ENCODE measurements around the gene IRAK2.

The IRAK2 gene

DNA sequence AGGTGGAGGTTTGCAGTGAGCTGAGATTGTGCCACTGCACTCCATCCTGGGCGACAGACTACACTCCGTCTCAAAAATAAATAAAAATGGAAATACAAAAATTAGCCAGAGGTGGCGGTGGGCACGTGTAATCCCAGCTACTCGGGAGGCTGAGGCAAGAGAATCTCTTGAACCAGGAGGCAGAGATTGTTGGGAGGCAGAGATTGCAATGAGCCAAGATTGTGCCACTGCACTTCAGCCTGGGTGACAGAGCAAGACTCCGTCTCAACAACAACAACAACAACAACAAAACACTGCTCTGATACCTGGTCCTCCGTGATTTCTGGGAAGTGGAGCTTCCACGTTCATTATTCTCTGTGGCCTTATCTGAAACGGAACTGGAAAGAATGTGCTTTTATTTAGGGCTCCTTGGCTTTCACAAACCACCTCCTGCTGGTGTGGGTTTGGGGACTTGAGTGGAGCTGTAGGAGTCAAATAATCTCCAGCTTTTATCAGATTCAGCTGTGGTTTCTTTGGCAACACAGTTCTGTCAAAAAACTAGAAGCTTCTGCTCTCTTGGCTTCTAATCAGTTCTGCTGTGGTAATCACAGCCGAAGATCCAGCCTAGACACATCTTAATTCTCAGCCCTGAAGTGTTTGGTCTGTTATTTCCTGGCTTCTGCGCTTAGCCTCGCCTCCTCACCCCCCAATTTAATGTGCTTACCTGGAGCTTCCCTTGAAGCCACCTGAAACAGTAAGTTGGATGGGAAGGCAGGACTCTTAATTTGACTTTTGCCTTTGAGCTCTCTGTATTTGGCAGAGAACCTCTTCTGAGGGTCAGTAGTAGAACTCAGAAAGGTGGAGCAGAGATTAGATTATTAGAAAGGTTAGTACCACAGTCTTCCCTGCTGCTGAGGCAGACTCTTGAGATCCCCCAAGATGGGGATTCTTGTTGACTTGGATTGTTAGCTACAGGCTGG is 21.4 kb downstream of the IRAK2 start:
- Histone ChIP-seq H3K9ac (ENCODE audit: low read length) (peak overlapping the region; percentile 1; the same call in 1 of the 2 replicates), H3K36me3 (ENCODE audit: insufficient read depth, low read length) (peaks cover 26% of the 10 kb centered on the region; the same call in 1 of the 2 replicates), H3K79me2 (ENCODE audit: insufficient read depth, low read length) (no peaks in the 10 kb centered on the region), H3K4me3 (ENCODE audit: low read depth, low read length, poor library complexity, severe bottlenecking) (no peak overlapping the region), H4K20me1 (ENCODE audit: insufficient read depth, low read length) (no peaks in the 10 kb centered on the region), H3K9me3 (ENCODE audit: low read length) (no peaks in the 10 kb centered on the region), H2AFZ (ENCODE audit: low read length) (no peak overlapping the region), H3K9me2 (ENCODE audit: low read depth, low read length) (no peaks in the 10 kb centered on the region), H3K27ac (ENCODE audit: low read depth, low read length, poor library complexity, severe bottlenecking) (peak overlapping the region; percentile 68), H3K4me2 (ENCODE audit: low read length) (peak overlapping the region; percentile 10; the same call in 1 of the 2 replicates), H3K27me3 (ENCODE audit: insufficient read depth, low read length) (no peaks in the 10 kb centered on the region), H3K4me1 (ENCODE audit: insufficient read depth, low read length, severe bottlenecking) (peaks cover 63% of the 10 kb centered on the region), H3F3A (ENCODE audit: insufficient read depth, low read length) (no peaks in the 10 kb centered on the region)
- TF ChIP-seq EZH2 (IDR thresholded peaks at IDR 0.05; ENCODE audit: borderline replicate concordance, low read length), result no peak
- TF ChIP-seq, protein P1, sequence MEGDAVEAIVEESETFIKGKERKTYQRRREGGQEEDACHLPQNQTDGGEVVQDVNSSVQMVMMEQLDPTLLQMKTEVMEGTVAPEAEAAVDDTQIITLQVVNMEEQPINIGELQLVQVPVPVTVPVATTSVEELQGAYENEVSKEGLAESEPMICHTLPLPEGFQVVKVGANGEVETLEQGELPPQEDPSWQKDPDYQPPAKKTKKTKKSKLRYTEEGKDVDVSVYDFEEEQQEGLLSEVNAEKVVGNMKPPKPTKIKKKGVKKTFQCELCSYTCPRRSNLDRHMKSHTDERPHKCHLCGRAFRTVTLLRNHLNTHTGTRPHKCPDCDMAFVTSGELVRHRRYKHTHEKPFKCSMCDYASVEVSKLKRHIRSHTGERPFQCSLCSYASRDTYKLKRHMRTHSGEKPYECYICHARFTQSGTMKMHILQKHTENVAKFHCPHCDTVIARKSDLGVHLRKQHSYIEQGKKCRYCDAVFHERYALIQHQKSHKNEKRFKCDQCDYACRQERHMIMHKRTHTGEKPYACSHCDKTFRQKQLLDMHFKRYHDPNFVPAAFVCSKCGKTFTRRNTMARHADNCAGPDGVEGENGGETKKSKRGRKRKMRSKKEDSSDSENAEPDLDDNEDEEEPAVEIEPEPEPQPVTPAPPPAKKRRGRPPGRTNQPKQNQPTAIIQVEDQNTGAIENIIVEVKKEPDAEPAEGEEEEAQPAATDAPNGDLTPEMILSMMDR (IDR thresholded peaks at IDR 0.05; ENCODE audit: low read length), result no peak

DNA sequence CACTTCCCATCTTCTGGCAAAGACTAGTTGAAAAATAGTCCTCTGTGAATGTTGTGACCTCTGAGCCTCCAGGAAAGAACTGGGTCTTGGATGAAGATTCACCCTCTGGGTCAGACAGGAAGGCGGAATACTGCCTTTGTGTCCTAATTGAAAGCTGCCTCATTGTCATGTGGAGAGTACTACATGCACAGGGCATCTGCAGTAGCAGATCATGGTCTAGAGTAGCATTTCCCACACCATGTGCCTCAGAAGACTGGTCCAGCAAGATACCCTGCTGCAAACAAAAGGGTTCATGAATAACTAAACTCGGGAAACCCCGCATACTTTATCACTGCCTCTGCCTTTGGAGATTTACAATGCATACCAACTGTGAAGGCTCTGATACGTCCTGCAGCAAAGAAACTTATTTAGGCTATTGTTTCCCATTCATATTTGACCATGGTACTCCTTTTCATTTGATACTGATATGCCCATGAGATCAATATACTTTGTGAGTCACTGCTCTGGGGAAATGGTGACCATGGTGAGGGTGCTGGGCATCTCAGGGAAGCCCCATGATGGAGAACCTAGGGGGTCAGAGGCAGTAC is 22.7 kb downstream of the IRAK2 start:
- Histone ChIP-seq H3K79me2 (ENCODE audit: insufficient read depth, low read length) (no peaks in the 10 kb centered on the region), H3K9me3 (ENCODE audit: low read length) (no peaks in the 10 kb centered on the region), H3K27me3 (ENCODE audit: insufficient read depth, low read length) (no peaks in the 10 kb centered on the region), H2AFZ (ENCODE audit: low read length) (no peak overlapping the region), H3F3A (ENCODE audit: insufficient read depth, low read length) (0 out of 2 replicates have a peak, but pooled peaks cover 2% of the 10 kb centered on the region), H3K4me3 (ENCODE audit: low read depth, low read length, poor library complexity, severe bottlenecking) (no peak overlapping the region), H3K9ac (ENCODE audit: low read length) (no peak overlapping the region), H3K4me1 (ENCODE audit: insufficient read depth, low read length, severe bottlenecking) (peaks cover 64% of the 10 kb centered on the region), H3K36me3 (ENCODE audit: insufficient read depth, low read length) (peaks cover 26% of the 10 kb centered on the region; the same call in 1 of the 2 replicates), H4K20me1 (ENCODE audit: insufficient read depth, low read length) (no peaks in the 10 kb centered on the region), H3K4me2 (ENCODE audit: low read length) (no peak overlapping the region), H3K9me2 (ENCODE audit: low read depth, low read length) (no peaks in the 10 kb centered on the region), H3K27ac (ENCODE audit: low read depth, low read length, poor library complexity, severe bottlenecking) (peak overlapping the region; percentile 68)
- no peak for TF ChIP-seq EZH2 (IDR thresholded peaks at IDR 0.05; ENCODE audit: borderline replicate concordance, low read length)
- TF ChIP-seq, protein P1 (IDR thresholded peaks at IDR 0.05; ENCODE audit: low read length), result no peak

DNA sequence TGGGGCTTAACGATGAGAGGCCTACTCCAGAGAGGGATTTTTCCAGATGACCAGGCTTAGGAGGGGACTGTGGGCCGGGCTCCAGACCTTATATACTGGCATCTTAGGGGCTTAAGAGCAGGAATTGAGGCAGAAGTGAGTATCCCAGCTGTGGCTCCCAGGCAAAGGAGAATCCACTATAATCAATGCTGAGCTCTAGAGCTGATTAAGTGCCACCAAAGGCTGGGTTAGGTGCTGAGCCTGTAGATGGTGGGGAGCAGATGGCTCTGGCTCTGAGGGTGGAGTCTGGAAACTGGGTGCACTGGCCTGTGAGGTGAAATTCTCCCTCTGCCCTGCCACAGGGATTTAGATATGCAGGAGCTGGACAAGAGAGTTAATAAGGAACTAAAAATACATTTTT is 23.2 kb downstream of the IRAK2 start:
- H3K36me3 ChIP-seq (ENCODE audit: insufficient read depth, low read length), result peaks cover 26% of the 10 kb centered on the region; the same call in 1 of the 2 replicates
- H2AFZ ChIP-seq (ENCODE audit: low read length), result no peak overlapping the region
- no peak overlapping the region for H3K4me3 ChIP-seq (ENCODE audit: low read depth, low read length, poor library complexity, severe bottlenecking)
- H3K9me2 ChIP-seq (ENCODE audit: low read depth, low read length), result no peaks in the 10 kb centered on the region
- H3K27me3 ChIP-seq (ENCODE audit: insufficient read depth, low read length), result no peaks in the 10 kb centered on the region
- peak overlapping the region; percentile 68 for H3K27ac ChIP-seq (ENCODE audit: low read depth, low read length, poor library complexity, severe bottlenecking)
- 0 out of 2 replicates have a peak, but pooled peaks cover 2% of the 10 kb centered on the region for H3F3A ChIP-seq (ENCODE audit: insufficient read depth, low read length)
- no peaks in the 10 kb centered on the region for H4K20me1 ChIP-seq (ENCODE audit: insufficient read depth, low read length)
- H3K79me2 ChIP-seq (ENCODE audit: insufficient read depth, low read length), result no peaks in the 10 kb centered on the region
- no peak overlapping the region for H3K9ac ChIP-seq (ENCODE audit: low read length)
- no peak overlapping the region for H3K4me2 ChIP-seq (ENCODE audit: low read length)
- TF ChIP-seq, protein P1 (IDR thresholded peaks at IDR 0.05; ENCODE audit: low read length), result no peak
- TF ChIP-seq EZH2 (IDR thresholded peaks at IDR 0.05; ENCODE audit: borderline replicate concordance, low read length), result no peak
- no peaks in the 10 kb centered on the region for H3K9me3 ChIP-seq (ENCODE audit: low read length)
- H3K4me1 ChIP-seq (ENCODE audit: insufficient read depth, low read length, severe bottlenecking), result peaks cover 70% of the 10 kb centered on the region

Data from OCI-LY1 (cell line).